ENCODE measurements around the gene PGM3. TPM values are rescaled to one million over a fixed set of nuclear protein-coding genes. Genes with fewer than 3 reads are reported as not detected.

Gene PGM3
- total and polyA plus RNA-seq, 2 donors (not counting 3 experiments of a cell fraction or from before 2014, with no cell fraction given) = 19.8 to 70.7 TPM

DNA sequence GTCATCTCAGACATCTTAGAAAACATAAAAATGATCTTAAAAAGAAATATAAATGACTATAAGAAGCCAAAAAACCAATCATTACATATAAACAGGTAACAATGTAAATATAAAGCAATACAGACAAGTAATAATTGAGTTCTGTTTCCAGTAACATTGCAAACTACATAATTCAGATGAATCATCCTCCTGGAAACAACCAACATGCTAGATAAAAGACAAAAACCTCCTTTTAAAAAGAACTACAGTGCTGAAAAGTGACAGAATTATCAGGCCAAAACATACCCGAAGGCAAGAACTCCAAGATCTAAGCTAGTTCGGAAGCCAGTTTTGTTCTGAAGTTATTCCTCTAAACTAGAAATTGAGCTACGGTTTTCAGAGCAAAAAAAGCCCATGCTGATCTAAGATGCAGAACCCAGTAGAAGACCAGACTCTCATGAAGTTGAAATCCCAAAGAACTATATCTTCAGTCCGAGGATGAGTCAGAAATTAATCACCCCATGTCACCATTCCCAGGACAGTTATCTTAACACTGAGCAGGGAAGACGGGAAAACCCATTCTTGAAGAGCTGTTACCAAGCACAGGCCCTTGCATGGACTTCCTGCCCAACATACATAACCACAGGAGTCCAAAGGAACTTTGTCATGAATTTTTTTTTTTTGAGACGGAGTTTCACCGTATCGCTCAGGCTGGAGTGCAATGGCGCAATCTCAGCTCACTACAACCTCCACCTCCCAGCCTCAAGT, 9.8 kb downstream of the PGM3 start:
- Histone ChIP-seq H4K20me1 (replicated peaks; ENCODE audit: control insufficient read depth, extremely low read depth, insufficient read depth, low read length) (no peaks in the 10 kb centered on the region), H3K4me1 (ENCODE audit: control insufficient read depth, extremely low read depth, insufficient read depth, low read length) (no peaks in the 10 kb centered on the region), H3K9me1 (replicated peaks; ENCODE audit: control insufficient read depth, extremely low read depth, insufficient read depth, low read length) (no peaks in the 10 kb centered on the region), H3K27me3 (ENCODE audit: control insufficient read depth in 2 of 2, insufficient read depth in 2 of 2, low read length in 2 of 2) (no peaks in the 10 kb centered on the region), H3K4me2 (ENCODE audit: insufficient read depth, low read length) (no peak overlapping the region), H2AFZ (ENCODE audit: low read depth, low read length) (no peak overlapping the region), H3K27ac (ENCODE audit: insufficient read depth, low read depth, low read length) (no peak overlapping the region), H3K4me3 (replicated peaks in 1 of 3; ENCODE audit: insufficient read depth in 1 of 3, low read depth in 1 of 3, low read length in 3 of 3) (no peak overlapping the region), H3K9ac (replicated peaks; ENCODE audit: extremely low read depth, insufficient read depth, low read length) (no peak overlapping the region), H3K36me3 (ENCODE audit: control insufficient read depth in 2 of 2, extremely low read depth in 1 of 2, insufficient read depth in 2 of 2, low read length in 2 of 2) (peaks cover 5 to 39% of the 10 kb centered on the region in 2 experiments), H3K79me2 (ENCODE audit: control insufficient read depth, insufficient read depth, low read length) (peaks cover 2% of the 10 kb centered on the region), H3K9me3 (replicated peaks; ENCODE audit: control insufficient read depth, insufficient read depth, low read length) (no peaks in the 10 kb centered on the region)
- intact Hi-C loops (cut with micrococcal nuclease) = loop anchor here (2.0 kb wide), 1 partner anchor 14 kb away; no protein-coding TSS in a partner anchor
- no TSS peak for BruUV-seq (replicated peaks)
- DNase-seq (ENCODE audit: low read depth, low spot score) (no peak), FAIRE-seq (no peak)
- ChIA-PET POLR2A (no interaction called here), CTCF (interaction anchor here (1.0 to 1.7 kb wide), 4 partner anchors 32 to 332 kb away, joined by 3 to 11 read pairs (median 4); partner anchors contain the start of gene UBE3D)
- no peak for TF ChIP-seq FOS (IDR thresholded peaks at IDR 0.05; ENCODE audit: borderline replicate concordance, insufficient read depth, low read length)
- no peak for TF ChIP-seq MYC (IDR thresholded peaks at IDR 0.05; ENCODE audit: low read depth, low read length)
- no peak for TF ChIP-seq JUN (IDR thresholded peaks at IDR 0.05; ENCODE audit: borderline replicate concordance, insufficient read depth, insufficient read length, low read depth)
- TF ChIP-seq, protein P1, sequence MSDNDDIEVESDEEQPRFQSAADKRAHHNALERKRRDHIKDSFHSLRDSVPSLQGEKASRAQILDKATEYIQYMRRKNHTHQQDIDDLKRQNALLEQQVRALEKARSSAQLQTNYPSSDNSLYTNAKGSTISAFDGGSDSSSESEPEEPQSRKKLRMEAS (IDR thresholded peaks at IDR 0.05; ENCODE audit: insufficient read depth, insufficient read length) = no peak
- TF ChIP-seq, protein P2, sequence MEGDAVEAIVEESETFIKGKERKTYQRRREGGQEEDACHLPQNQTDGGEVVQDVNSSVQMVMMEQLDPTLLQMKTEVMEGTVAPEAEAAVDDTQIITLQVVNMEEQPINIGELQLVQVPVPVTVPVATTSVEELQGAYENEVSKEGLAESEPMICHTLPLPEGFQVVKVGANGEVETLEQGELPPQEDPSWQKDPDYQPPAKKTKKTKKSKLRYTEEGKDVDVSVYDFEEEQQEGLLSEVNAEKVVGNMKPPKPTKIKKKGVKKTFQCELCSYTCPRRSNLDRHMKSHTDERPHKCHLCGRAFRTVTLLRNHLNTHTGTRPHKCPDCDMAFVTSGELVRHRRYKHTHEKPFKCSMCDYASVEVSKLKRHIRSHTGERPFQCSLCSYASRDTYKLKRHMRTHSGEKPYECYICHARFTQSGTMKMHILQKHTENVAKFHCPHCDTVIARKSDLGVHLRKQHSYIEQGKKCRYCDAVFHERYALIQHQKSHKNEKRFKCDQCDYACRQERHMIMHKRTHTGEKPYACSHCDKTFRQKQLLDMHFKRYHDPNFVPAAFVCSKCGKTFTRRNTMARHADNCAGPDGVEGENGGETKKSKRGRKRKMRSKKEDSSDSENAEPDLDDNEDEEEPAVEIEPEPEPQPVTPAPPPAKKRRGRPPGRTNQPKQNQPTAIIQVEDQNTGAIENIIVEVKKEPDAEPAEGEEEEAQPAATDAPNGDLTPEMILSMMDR (IDR thresholded peaks at IDR 0.05; ENCODE audit: extremely low read depth in 1 of 2, insufficient read depth in 1 of 2, low read depth in 1 of 2, low read length in 2 of 2) = no peak
- no peak for TF ChIP-seq EZH2 (IDR thresholded peaks at IDR 0.05; ENCODE audit: borderline replicate concordance, low read depth, low read length, severe bottlenecking)
- dilution Hi-C loops (cut with MboI; ENCODE audit: extremely low pct_ligation_motif_present, low sequenced_read_pairs) = no loop called here

Data from endothelial cell of umbilical vein (primary cell).